Measurements from ENCODE around the gene HNRNPA3. TPM values are rescaled to one million over a fixed set of nuclear protein-coding genes. Genes with fewer than 3 reads are reported as not detected.
"Not testable (repeated sequence)": the region's sequence is repeated elsewhere in the genome, so short reads cannot be mapped to it uniquely, and the experiment has no call there.

The HNRNPA3 gene
- total and polyA plus RNA-seq, 7 donors, result 66.0 to 227 (median 84.4) TPM

DNA sequence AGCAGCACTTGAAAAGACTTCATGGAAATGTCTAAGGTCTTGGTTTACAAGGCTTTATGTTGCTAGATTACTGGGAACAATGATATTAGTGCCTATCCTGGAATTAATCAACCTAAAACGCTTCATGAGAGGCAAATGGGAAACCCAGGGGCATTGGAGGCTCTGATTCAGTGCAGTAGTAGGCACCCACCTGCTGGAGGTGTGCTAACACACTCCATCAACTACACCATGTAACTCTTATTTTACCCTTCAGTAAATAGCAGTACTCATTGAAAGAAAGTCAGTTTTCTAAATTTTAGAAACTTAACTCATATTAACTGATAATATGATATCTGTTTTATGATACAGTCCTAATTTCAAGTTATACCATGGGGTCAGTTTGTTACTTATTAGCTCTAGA lies 17.4 kb upstream of the HNRNPA3 start:
- ATAC-seq (no peak), DNase-seq (no peak)
- Histone ChIP-seq H3K36me3 (ENCODE audit: insufficient read depth in 1 of 2, low read depth in 1 of 2) (no peaks in the 10 kb centered on the region), H3K9me3 (no peaks in the 10 kb centered on the region), H3K27ac (no peak overlapping the region), H3K27me3 (ENCODE audit: insufficient read depth in 3 of 3, low read length in 2 of 3) (no peaks in the 10 kb centered on the region), H3K4me1 (no peaks in the 10 kb centered on the region), H3K4me3 (no peak overlapping the region)
- TF ChIP-seq, protein P1, sequence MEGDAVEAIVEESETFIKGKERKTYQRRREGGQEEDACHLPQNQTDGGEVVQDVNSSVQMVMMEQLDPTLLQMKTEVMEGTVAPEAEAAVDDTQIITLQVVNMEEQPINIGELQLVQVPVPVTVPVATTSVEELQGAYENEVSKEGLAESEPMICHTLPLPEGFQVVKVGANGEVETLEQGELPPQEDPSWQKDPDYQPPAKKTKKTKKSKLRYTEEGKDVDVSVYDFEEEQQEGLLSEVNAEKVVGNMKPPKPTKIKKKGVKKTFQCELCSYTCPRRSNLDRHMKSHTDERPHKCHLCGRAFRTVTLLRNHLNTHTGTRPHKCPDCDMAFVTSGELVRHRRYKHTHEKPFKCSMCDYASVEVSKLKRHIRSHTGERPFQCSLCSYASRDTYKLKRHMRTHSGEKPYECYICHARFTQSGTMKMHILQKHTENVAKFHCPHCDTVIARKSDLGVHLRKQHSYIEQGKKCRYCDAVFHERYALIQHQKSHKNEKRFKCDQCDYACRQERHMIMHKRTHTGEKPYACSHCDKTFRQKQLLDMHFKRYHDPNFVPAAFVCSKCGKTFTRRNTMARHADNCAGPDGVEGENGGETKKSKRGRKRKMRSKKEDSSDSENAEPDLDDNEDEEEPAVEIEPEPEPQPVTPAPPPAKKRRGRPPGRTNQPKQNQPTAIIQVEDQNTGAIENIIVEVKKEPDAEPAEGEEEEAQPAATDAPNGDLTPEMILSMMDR (IDR thresholded peaks at IDR 0.05), result no peak
- 62 to 81% (median 74%) methylated on average over 1 of the region's 1 CpG for WGBS, 3 donors
- intact Hi-C loops (cut with DNase I), result no loop called here

DNA sequence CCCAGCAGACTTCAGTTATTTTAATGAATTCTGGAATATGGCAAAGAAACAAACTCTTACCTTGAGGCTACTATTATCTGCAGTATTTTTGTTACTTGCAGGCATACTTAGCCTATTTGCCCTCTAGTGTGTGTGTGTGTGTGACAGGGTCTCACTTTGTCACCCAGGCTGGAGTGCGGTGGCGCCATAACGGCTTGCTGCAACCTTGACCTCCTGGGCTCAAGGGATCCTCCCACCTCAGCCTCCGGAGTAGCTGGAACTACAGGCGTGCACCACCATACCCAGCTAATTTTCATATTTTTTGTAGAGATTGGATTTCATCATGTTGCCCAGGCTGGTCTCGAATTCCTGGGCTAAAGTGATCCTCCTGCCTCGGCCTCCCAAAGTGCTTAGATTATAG lies 12.2 kb upstream of the HNRNPA3 start:
- H3K27ac ChIP-seq; H3K27me3 ChIP-seq (ENCODE audit: insufficient read depth in 3 of 3, low read length in 2 of 3); intact Hi-C loops (cut with DNase I); H3K4me1 ChIP-seq; H3K9me3 ChIP-seq; H3K36me3 ChIP-seq (ENCODE audit: insufficient read depth in 1 of 2, low read depth in 1 of 2); DNase-seq; ATAC-seq; H3K4me3 ChIP-seq: not testable (repeated sequence)
- WGBS, 3 donors, result 95 to 96% (median 95%) methylated on average over 7 of the region's 7 CpGs

DNA sequence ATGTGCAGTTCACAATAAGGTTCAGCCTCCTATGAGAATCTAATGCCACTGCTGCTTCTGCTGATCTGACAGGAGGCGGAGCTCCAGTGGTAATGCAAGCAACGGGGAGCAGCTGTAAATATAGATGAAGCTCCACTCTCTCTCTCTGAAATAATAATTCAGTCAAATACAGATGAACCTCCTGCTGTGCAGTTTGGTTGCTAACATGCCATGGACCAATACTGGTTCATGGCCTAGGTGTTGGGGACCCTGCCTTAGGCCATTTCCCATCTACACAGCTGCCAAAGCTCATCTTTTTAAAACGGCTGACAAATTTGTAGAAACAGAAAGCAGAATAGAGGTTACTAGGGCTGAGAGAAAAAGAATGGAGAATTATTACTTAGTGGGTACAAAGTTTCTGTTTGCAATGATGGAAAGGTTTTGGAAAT lies 10.7 kb upstream of the HNRNPA3 start:
- Histone ChIP-seq H3K27me3 (ENCODE audit: insufficient read depth in 3 of 3, low read length in 2 of 3) (no peaks in the 10 kb centered on the region), H3K27ac (no peak overlapping the region), H3K36me3 (ENCODE audit: insufficient read depth in 1 of 2, low read depth in 1 of 2) (no peaks in the 10 kb centered on the region), H3K4me3 (no peak overlapping the region), H3K4me1 (no peaks in the 10 kb centered on the region), H3K9me3 (no peaks in the 10 kb centered on the region)
- ATAC-seq (no peak), DNase-seq (no peak)
- TF ChIP-seq, protein P1 (IDR thresholded peaks at IDR 0.05), result no peak
- intact Hi-C loops (cut with DNase I), result no loop called here
- WGBS, 3 donors, result 54 to 67% (median 65%) methylated on average over 3 of the region's 3 CpGs

DNA sequence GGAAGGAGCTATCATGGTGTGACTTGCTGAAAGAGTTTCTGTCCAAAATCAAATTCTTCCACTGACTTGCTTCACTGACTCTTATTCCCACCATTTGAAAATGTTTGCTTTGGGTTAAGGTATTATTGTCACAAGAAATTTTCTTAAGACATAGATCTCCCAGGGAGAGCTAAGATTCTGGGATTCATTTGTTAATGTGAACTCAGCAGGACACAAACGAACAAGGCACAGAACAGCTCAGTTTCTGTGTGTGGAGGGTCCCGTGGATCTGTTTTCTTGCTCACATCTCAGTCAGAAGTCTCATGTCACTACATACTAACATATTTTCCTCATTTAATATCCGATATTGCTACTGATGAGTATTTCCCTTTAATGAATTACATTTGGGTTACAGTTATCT lies 8.2 kb upstream of the HNRNPA3 start:
- H3K27me3 ChIP-seq (ENCODE audit: insufficient read depth in 3 of 3, low read length in 2 of 3), result no peaks in the 10 kb centered on the region
- 80 to 87% (median 86%) methylated on average over 3 of the region's 3 CpGs for WGBS, 3 donors
- H3K4me3 ChIP-seq, result no peak overlapping the region
- no peak overlapping the region for H3K27ac ChIP-seq
- DNase-seq, result no peak
- H3K4me1 ChIP-seq, result no peaks in the 10 kb centered on the region
- TF ChIP-seq, protein P1 (IDR thresholded peaks at IDR 0.05), result no peak
- no peaks in the 10 kb centered on the region for H3K36me3 ChIP-seq (ENCODE audit: insufficient read depth in 1 of 2, low read depth in 1 of 2)
- intact Hi-C loops (cut with DNase I), result loop anchor here in 1 of 2 donors (2.0 kb wide), 1 partner anchor 34 kb away; no protein-coding TSS in a partner anchor
- no peak for ATAC-seq
- H3K9me3 ChIP-seq, result no peaks in the 10 kb centered on the region

DNA sequence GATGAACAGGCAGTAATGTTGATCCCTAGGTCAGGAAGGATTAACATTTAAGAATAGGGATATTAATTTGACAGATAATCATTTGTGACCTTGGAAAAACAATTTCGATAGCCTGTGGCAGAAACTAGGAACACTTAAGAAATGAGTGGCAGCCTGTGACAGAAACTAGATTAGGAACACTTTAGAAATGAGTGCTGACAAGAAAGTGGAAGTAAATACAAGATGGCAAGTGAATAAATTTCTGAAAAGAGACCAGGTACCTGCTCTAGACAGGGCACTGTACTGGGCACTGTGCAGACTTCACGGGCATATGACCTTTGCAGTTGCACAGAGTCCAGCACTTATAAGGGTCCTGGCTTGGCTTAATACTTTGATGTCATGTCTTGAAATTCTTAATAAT lies 5.5 kb upstream of the HNRNPA3 start:
- WGBS, 3 donors, result 73 to 91% (median 82%) methylated on average over 2 of the region's 2 CpGs
- Histone ChIP-seq H3K4me1 (peaks cover 10% of the 10 kb centered on the region), H3K4me3 (no peak overlapping the region), H3K27me3 (ENCODE audit: insufficient read depth in 3 of 3, low read length in 2 of 3) (no peaks in the 10 kb centered on the region), H3K9me3 (no peaks in the 10 kb centered on the region), H3K36me3 (ENCODE audit: insufficient read depth in 1 of 2, low read depth in 1 of 2) (no peaks in the 10 kb centered on the region), H3K27ac (no peak overlapping the region)
- DNase-seq (no peak), ATAC-seq (no peak)
- TF ChIP-seq, protein P1 (IDR thresholded peaks at IDR 0.05), result no peak
- intact Hi-C loops (cut with DNase I), result no loop called here
